K562 (cell line): ENCODE measurements around the gene MGA. TPM values are rescaled to one million over a fixed set of nuclear protein-coding genes. Genes with fewer than 3 reads are reported as not detected.
A peak's percentile ranks its signal among the peaks of the same experiment; 100 is the strongest.

Experiments
- ARID1B ChIP-seq: fragments of 450-650 bp; IDR thresholded peaks from 2 replicates; pipeline ENCODE4 v1.6.1; 2016; ENCODE audit warnings: antibody characterized with exemption, mild to moderate bottlenecking, inconsistent platforms
- ARNT ChIP-seq, 2 experiments: fragments of 450-650 bp; IDR thresholded peaks; 2 replicates each; pipeline ENCODE4 v1.6.1; 2016; ENCODE audit warnings: mild to moderate bottlenecking in 1 of 2
- CHCHD3 ChIP-seq: fragments of 250-450 bp; sonication (Bioruptor Pico); IDR thresholded peaks from 2 replicates; pipeline ENCODE4 v2.1.2; 2022; ENCODE audit warnings: mild to moderate bottlenecking
- ELK1 ChIP-seq: sonication (generic); formaldehyde crosslinking; IDR thresholded peaks from 2 replicates; pipeline ENCODE4 v1.8.1; 2022; ENCODE audit warnings: missing genetic modification reagents
- ETS1 ChIP-seq: conservative IDR thresholded peaks from 2 replicates; pipeline ENCODE4 v1.6.1; 2011; ENCODE audit warnings: low read depth, mild to moderate bottlenecking, low read length; ENCODE audit not compliant: control insufficient read depth
- GABPA ChIP-seq: fragments of 200-800 bp; sonication (Bioruptor generic); conservative IDR thresholded peaks from 2 replicates; pipeline ENCODE4 v1.6.1; 2016; ENCODE audit warnings: low read depth, missing genetic modification characterization, missing compliant biosample characterization
- HDAC8 ChIP-seq: fragments of 450-650 bp; IDR thresholded peaks from 2 replicates; pipeline ENCODE4 v1.6.1; 2016; ENCODE audit warnings: mild to moderate bottlenecking, missing genetic modification characterization, moderate library complexity, missing compliant biosample characterization
- HMGN3 ChIP-seq: IDR thresholded peaks from 2 replicates; pipeline ENCODE4 v1.6.1; 2011; ENCODE audit warnings: borderline replicate concordance, low read depth, mild to moderate bottlenecking, mixed read lengths, low read length; ENCODE audit not compliant: insufficient read length; ENCODE audit errors: extremely low read depth
- KDM1A ChIP-seq, 2 experiments: fragments of 450-650 bp; IDR thresholded peaks; 2 replicates each; pipeline ENCODE4 v1.6.1; 2016; ENCODE audit warnings: mild to moderate bottlenecking in 2 of 2
- MAFG ChIP-seq: fragments of 450-650 bp; conservative IDR thresholded peaks from 2 replicates; pipeline ENCODE4 v1.6.1; 2016; ENCODE audit warnings: missing genetic modification characterization, missing compliant biosample characterization
- NBN ChIP-seq: fragments of 450-650 bp; IDR thresholded peaks from 2 replicates; pipeline ENCODE4 v1.6.1; 2016; ENCODE audit warnings: low read depth, mild to moderate bottlenecking
- PML ChIP-seq: IDR thresholded peaks from 2 replicates; pipeline ENCODE4 v1.6.1; 2012; ENCODE audit warnings: low read length, inconsistent platforms
- PYGO2 ChIP-seq: fragments of 450-650 bp; IDR thresholded peaks from 2 replicates; pipeline ENCODE4 v1.6.1; 2016; ENCODE audit warnings: mild to moderate bottlenecking, missing genetic modification characterization, moderate library complexity, missing compliant biosample characterization
- RNF2 ChIP-seq: sonication (generic); IDR thresholded peaks from 2 replicates; pipeline ENCODE4 v1.6.1; 2016
- SIN3B ChIP-seq: fragments of 450-650 bp; IDR thresholded peaks from 2 replicates; pipeline ENCODE4 v1.6.1; 2017; ENCODE audit warnings: low read depth, mild to moderate bottlenecking, moderate library complexity
- TCF3 ChIP-seq: sonication (generic); formaldehyde crosslinking; IDR thresholded peaks from 2 replicates; pipeline ENCODE4 v1.4.0; 2020; ENCODE audit warnings: mild to moderate bottlenecking, missing genetic modification reagents
- UBTF ChIP-seq, 2 experiments: IDR thresholded peaks; 2 replicates each; pipeline ENCODE4 v1.6.1; 2012; ENCODE audit warnings: improper control_type of control experiment in 2 of 2, low read depth in 2 of 2, low read length in 2 of 2, borderline replicate concordance in 1 of 2
- YY1 ChIP-seq, 3 experiments: IDR thresholded peaks; 2 replicates each; pipeline ENCODE4 v1.6.1; 2011; ENCODE audit warnings: low read length in 2 of 3, mild to moderate bottlenecking in 2 of 3, moderate library complexity in 2 of 3, borderline replicate concordance in 1 of 3, control low read depth in 1 of 3, low read depth in 1 of 3; ENCODE audit not compliant: insufficient read depth in 3 of 3, insufficient replicate concordance in 2 of 3, control insufficient read depth in 1 of 3, insufficient read length in 1 of 3; ENCODE audit errors: extremely low read depth in 1 of 3
- ZFP1 ChIP-seq: fragments of 450-650 bp; formaldehyde crosslinking; IDR thresholded peaks from 2 replicates; pipeline ENCODE4 v1.4.0; 2020; ENCODE audit warnings: mild to moderate bottlenecking, mixed read lengths
- ZNF347 ChIP-seq: fragments of 450-650 bp; formaldehyde crosslinking; IDR thresholded peaks from 2 replicates; pipeline ENCODE4 v1.4.0; 2020; ENCODE audit warnings: low read depth, mild to moderate bottlenecking, moderate library complexity
- ZNF444 ChIP-seq: fragments of 250-450 bp; sonication (Bioruptor Pico); IDR thresholded peaks from 2 replicates; pipeline ENCODE4 v1.4.0; 2020; ENCODE audit warnings: mild to moderate bottlenecking, moderate library complexity
- ZNF589 ChIP-seq: fragments of 200-800 bp; sonication (Bioruptor generic); IDR thresholded peaks from 2 replicates; pipeline ENCODE4 v1.6.1; 2016; ENCODE audit warnings: low read depth, missing genetic modification characterization, missing compliant biosample characterization
- polyA plus RNA-seq, 8 experiments: library from polyadenylated mRNA; depleted of rRNA in 4 of 8; stranded (reverse) in 5 of 8; unstranded in 3 of 8; fragments of >200 nt; fragmentation: Nextera tagmentation in 2 of 8; fragmentation: Illumina TruSeq in 1 of 8; extraction: Ambion mirVana in 2 of 8; extraction: Trizol in 1 of 8; gene quantifications; 2 replicates each; pipeline versions ENCODE4 v1.2.1 to v1.2.3, GENCODE V29; 2011 to 2014; ENCODE audit warnings: inconsistent platforms in 1 of 8, missing spikeins in 1 of 8
- total RNA-seq, 7 experiments: library from RNA; depleted of rRNA in 6 of 7; stranded (reverse); fragments of >200 nt in 6 of 7; fragmentation: Illumina TruSeq in 2 of 7; extraction: Trizol in 2 of 7; gene quantifications; 2 replicates each; pipeline versions ENCODE4 v1.2.1 to v1.2.3, GENCODE V29; 2011 to 2021; ENCODE audit warnings: low replicate concordance in 1 of 7

Gene MGA
- total and polyA plus RNA-seq, 9 of the 15 experiments (the other 6 are each of a cell fraction or from before 2014, with no cell fraction given), result 4.7 to 56.1 (median 21.1) TPM

DNA sequence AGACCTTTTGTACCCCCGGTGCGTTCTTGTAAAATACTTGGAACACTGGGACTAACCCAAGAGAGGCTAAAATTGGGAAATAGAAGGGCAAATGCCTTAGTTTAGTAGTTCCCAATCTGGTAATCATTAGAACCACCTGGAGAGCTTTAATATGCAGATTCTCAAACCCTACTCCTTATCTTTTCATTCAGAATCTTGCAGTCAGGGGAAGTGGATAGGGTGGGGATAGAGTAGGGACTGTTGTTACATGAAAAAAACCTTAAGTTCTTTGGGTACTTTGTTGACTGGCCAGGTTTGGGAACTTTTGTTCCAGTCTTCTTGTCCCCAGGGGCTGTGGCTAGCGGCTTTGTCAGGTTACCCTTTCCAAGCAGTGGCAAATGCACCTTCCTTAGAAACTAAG, 130.0 kb downstream of the MGA start (continued):
- TF ChIP-seq ELK1 (CRISPR knock-in tag), result no peak
- TF ChIP-seq NBN, result no peak
- TF ChIP-seq ZNF589, result no peak
- no peak for TF ChIP-seq UBTF (IDR thresholded peaks at IDR 0.05; ENCODE audit: borderline replicate concordance in 1 of 2, low read depth in 2 of 2, low read length in 2 of 2)
- TF ChIP-seq ZNF347, result no peak
- TF ChIP-seq ZFP1 (CRISPR knock-in tag), result no peak
- no peak for TF ChIP-seq MAFG (tag)
- TF ChIP-seq GABPA (tag), result no peak
- no peak for TF ChIP-seq ETS1
- TF ChIP-seq TCF3 (CRISPR knock-in tag), result peak; percentile 62
- TF ChIP-seq YY1 (IDR thresholded peaks at IDR 0.05; ENCODE audit: borderline replicate concordance in 1 of 3, control insufficient read depth in 1 of 3, extremely low read depth in 1 of 3, insufficient read depth in 3 of 3, insufficient read length in 1 of 3, insufficient replicate concordance in 2 of 3, low read depth in 1 of 3, low read length in 2 of 3), result no peak
- no peak for TF ChIP-seq HMGN3
- TF ChIP-seq ZNF444 (CRISPR knock-in tag), result no peak
- no peak for TF ChIP-seq HDAC8 (tag)
- TF ChIP-seq PML, result 0 out of 2 replicates have a peak, but pooled peaks have one; percentile 40
- TF ChIP-seq SIN3B, result no peak
- no peak for TF ChIP-seq RNF2
- peak; percentile 58 to 68; a peak in 3 of 4 replicates for TF ChIP-seq KDM1A (IDR thresholded peaks at IDR 0.05)
- TF ChIP-seq ARNT (IDR thresholded peaks at IDR 0.05), result no peak
- no peak for TF ChIP-seq CHCHD3 (CRISPR knock-in tag)
- TF ChIP-seq PYGO2 (tag), result no peak
- TF ChIP-seq ARID1B, result peak; percentile 36
